Amniotic epithelial cell (primary cell): ENCODE results near the gene CYFIP1.

ENCODE experiments used
- DNase-seq: peaks from one replicate; pipeline ENCODE4 v3.0.0-alpha.2; 2010; ENCODE audit warnings: low read depth

The CYFIP1 gene

GRCh38 chr15:22916606-22917350, 63.4 kb downstream of the CYFIP1 start:
- no peak for DNase-seq

GRCh38 chr15:22915866-22916515, 64.2 kb downstream of the CYFIP1 start:
- no peak for DNase-seq

GRCh38 chr15:22913646-22914380, 66.4 kb downstream of the CYFIP1 start:
- DNase-seq, result no peak

GRCh38 chr15:22912256-22912655, 67.9 kb downstream of the CYFIP1 start:
- DNase-seq, result no peak

- no peak for DNase-seq
Measured at GRCh38 chr15:22911306-22911705, 68.9 kb downstream of the CYFIP1 start.

GRCh38 chr15:22908830-22909229, 71.3 kb downstream of the CYFIP1 start:
- no peak for DNase-seq

GRCh38 chr15:22907161-22907950, 72.8 kb downstream of the CYFIP1 start:
- DNase-seq, result no peak

GRCh38 chr15:22904736-22905135, 75.4 kb downstream of the CYFIP1 start:
- DNase-seq, result no peak

- DNase-seq, result no peak
Measured at GRCh38 chr15:22903961-22904534, 76.1 kb downstream of the CYFIP1 start.

GRCh38 chr15:22903427-22903826, 76.7 kb downstream of the CYFIP1 start:
- DNase-seq, result no peak

- no peak for DNase-seq
Measured at GRCh38 chr15:22902981-22903380, 77.2 kb downstream of the CYFIP1 start.

- no peak for DNase-seq
Measured at GRCh38 chr15:22902578-22902977, 77.6 kb downstream of the CYFIP1 start.

- no peak for DNase-seq
Measured at GRCh38 chr15:22902046-22902445, 78.1 kb downstream of the CYFIP1 start.

GRCh38 chr15:22895465-22896190, 84.5 kb downstream of the CYFIP1 start:
- DNase-seq, result peak; percentile 48

GRCh38 chr15:22893881-22894280, 86.3 kb downstream of the CYFIP1 start:
- no peak for DNase-seq

GRCh38 chr15:22893081-22893480, 87.1 kb downstream of the CYFIP1 start:
- no peak for DNase-seq

GRCh38 chr15:22892333-22892732, 87.8 kb downstream of the CYFIP1 start:
- DNase-seq, result no peak

GRCh38 chr15:22891426-22892210, 88.5 kb downstream of the CYFIP1 start:
- DNase-seq, result no peak

- DNase-seq, result no peak
Measured at GRCh38 chr15:22890296-22890695, 89.9 kb downstream of the CYFIP1 start.

- no peak for DNase-seq
Measured at GRCh38 chr15:22889146-22889818, 90.9 kb downstream of the CYFIP1 start.
